GM18499 (cell line): ENCODE results near the gene DMRT2.
A peak's percentile ranks its signal among the peaks of the same experiment; 100 is the strongest.

Source experiments
- ATAC-seq: cut with Tn5 transposase; IDR thresholded peaks from one replicate; pipeline ENCODE4 v1.9.1; 2021; ENCODE audit warnings: moderate number of reproducible peaks; ENCODE audit not compliant: insufficient read depth, unreplicated experiment

DMRT2 gene

GRCh38 chr9:1085086-1085485, 34.9 kb downstream of the DMRT2 start:
- ATAC-seq = no peak

GRCh38 chr9:1086517-1086916, 36.4 kb downstream of the DMRT2 start:
- no peak for ATAC-seq

GRCh38 chr9:1087120-1087881, 37.1 kb downstream of the DMRT2 start:
- ATAC-seq = peak; percentile 77

GRCh38 chr9:1094749-1095148, 44.6 kb downstream of the DMRT2 start:
- no peak for ATAC-seq

GRCh38 chr9:1096155-1096964, 46.2 kb downstream of the DMRT2 start:
- ATAC-seq = no peak

GRCh38 chr9:1098551-1098950, 48.4 kb downstream of the DMRT2 start:
- no peak for ATAC-seq

- ATAC-seq = no peak
Observed at GRCh38 chr9:1100201-1100600, 50.0 kb downstream of the DMRT2 start.

- ATAC-seq = no peak
Observed at GRCh38 chr9:1100945-1101344, 50.8 kb downstream of the DMRT2 start.

GRCh38 chr9:1101846-1102641, 51.9 kb downstream of the DMRT2 start:
- no peak for ATAC-seq

- ATAC-seq = no peak
Observed at GRCh38 chr9:1102642-1102970, 52.4 kb downstream of the DMRT2 start.
